ENCODE data around the gene GPR89A.
"Not testable (repeated sequence)": the region's sequence is repeated elsewhere in the genome, so short reads cannot be mapped to it uniquely, and the experiment has no call there.

GPR89A gene

GRCh38 chr1:145662502-145662901 is 54.7 kb downstream of the GPR89A start:
- H3K4me3 ChIP-seq (ENCODE audit: low read depth, low read length); DNase-seq (ENCODE audit: low read depth): not testable (repeated sequence)

- not testable (repeated sequence) for DNase-seq (ENCODE audit: low read depth); H3K4me3 ChIP-seq (ENCODE audit: low read depth, low read length)
These were observed 57.2 kb downstream of the GPR89A start for GRCh38 chr1:145665015-145665414.

- not testable (repeated sequence) for DNase-seq (ENCODE audit: low read depth); H3K4me3 ChIP-seq (ENCODE audit: low read depth, low read length)
These were observed 63.4 kb downstream of the GPR89A start for GRCh38 chr1:145670995-145671745.

GRCh38 chr1:145673217-145673616 is 65.4 kb downstream of the GPR89A start:
- DNase-seq (ENCODE audit: low read depth); H3K4me3 ChIP-seq (ENCODE audit: low read depth, low read length): not testable (repeated sequence)

- not testable (repeated sequence) for DNase-seq (ENCODE audit: low read depth); H3K4me3 ChIP-seq (ENCODE audit: low read depth, low read length)
These were observed 77.1 kb downstream of the GPR89A start for GRCh38 chr1:145684858-145685257.

GRCh38 chr1:145686078-145686477 is 78.3 kb downstream of the GPR89A start:
- not testable (repeated sequence) for H3K4me3 ChIP-seq (ENCODE audit: low read depth, low read length); DNase-seq (ENCODE audit: low read depth)

GRCh38 chr1:145688328-145688727 is 80.5 kb downstream of the GPR89A start:
- DNase-seq (ENCODE audit: low read depth): no peak
- no peak for TF ChIP-seq CTCF (conservative IDR thresholded peaks at IDR 0.05; ENCODE audit: low read depth, low read length)
- H3K4me3 ChIP-seq (ENCODE audit: low read depth, low read length): no peak overlapping the region

- no peak for TF ChIP-seq CTCF (conservative IDR thresholded peaks at IDR 0.05; ENCODE audit: low read depth, low read length)
- no peak overlapping the region for H3K4me3 ChIP-seq (ENCODE audit: low read depth, low read length)
- no peak for DNase-seq (ENCODE audit: low read depth)
These were observed 81.1 kb downstream of the GPR89A start for GRCh38 chr1:145688924-145689323.

GRCh38 chr1:145689922-145690321 is 82.1 kb downstream of the GPR89A start:
- no peak for TF ChIP-seq CTCF (conservative IDR thresholded peaks at IDR 0.05; ENCODE audit: low read depth, low read length)
- no peak overlapping the region for H3K4me3 ChIP-seq (ENCODE audit: low read depth, low read length)
- DNase-seq (ENCODE audit: low read depth): no peak

GRCh38 chr1:145690587-145691558 is 83.1 kb downstream of the GPR89A start:
- H3K4me3 ChIP-seq (ENCODE audit: low read depth, low read length): no peak overlapping the region
- no peak for TF ChIP-seq CTCF (conservative IDR thresholded peaks at IDR 0.05; ENCODE audit: low read depth, low read length)
- DNase-seq (ENCODE audit: low read depth): peak; percentile 90
